ENCODE data around the gene WDR18.

GRCh38 chr19:995051-995827 lies 11.1 kb downstream of the WDR18 start:
- no peak for TF ChIP-seq CTCF (conservative IDR thresholded peaks at IDR 0.05; ENCODE audit: low read depth, low read length)
- TF ChIP-seq POLR2A (IDR thresholded peaks at IDR 0.05; ENCODE audit: low read depth, low read length): no peak
- no peak for TF ChIP-seq RFX5 (IDR thresholded peaks at IDR 0.05; ENCODE audit: low read depth, low read length)
- no peak for TF ChIP-seq NFE2L2 (IDR thresholded peaks at IDR 0.05; ENCODE audit: low read depth, low read length)
- TF ChIP-seq CEBPB (IDR thresholded peaks at IDR 0.05; ENCODE audit: low read depth, low read length): no peak
- TF ChIP-seq, protein P1, sequence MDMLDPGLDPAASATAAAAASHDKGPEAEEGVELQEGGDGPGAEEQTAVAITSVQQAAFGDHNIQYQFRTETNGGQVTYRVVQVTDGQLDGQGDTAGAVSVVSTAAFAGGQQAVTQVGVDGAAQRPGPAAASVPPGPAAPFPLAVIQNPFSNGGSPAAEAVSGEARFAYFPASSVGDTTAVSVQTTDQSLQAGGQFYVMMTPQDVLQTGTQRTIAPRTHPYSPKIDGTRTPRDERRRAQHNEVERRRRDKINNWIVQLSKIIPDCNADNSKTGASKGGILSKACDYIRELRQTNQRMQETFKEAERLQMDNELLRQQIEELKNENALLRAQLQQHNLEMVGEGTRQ (IDR thresholded peaks at IDR 0.05; ENCODE audit: low read depth, low read length): no peak
